ENCODE measurements around the gene BSDC1. TPM values are rescaled to one million over a fixed set of nuclear protein-coding genes. Genes with fewer than 3 reads are reported as not detected.

The BSDC1 gene
- total and polyA plus RNA-seq, 8 donors, result 50.6 to 64.8 (median 57.9) TPM

GRCh38 chr1:32336963-32337675, 57.1 kb downstream of the BSDC1 start:
- intact Hi-C loops (cut with DNase I), result no loop called here
- peak; percentile 45 for ATAC-seq
- peak overlapping the region in 1 of 2 donors; percentile 84 for H3K27ac ChIP-seq

GRCh38 chr1:32336591-32336932, 57.7 kb downstream of the BSDC1 start:
- H3K36me3 ChIP-seq, result peaks cover 0 to 23% of the 10 kb centered on the region in 2 donors
- peaks cover 0 to 23% of the 10 kb centered on the region in 2 donors for H3K27me3 ChIP-seq
- no peak for TF ChIP-seq CTCF (IDR thresholded peaks at IDR 0.05)
- intact Hi-C loops (cut with DNase I), result no loop called here
- no peak for ATAC-seq
- DNase-seq, result no peak
- H3K9me3 ChIP-seq, result no peaks in the 10 kb centered on the region
- peak overlapping the region in 1 of 2 donors; percentile 84 for H3K27ac ChIP-seq
- H3K4me3 ChIP-seq, result peak overlapping the region; percentile 49 to 54
- peaks cover 15 to 67% of the 10 kb centered on the region in 2 donors for H3K4me1 ChIP-seq

More at GRCh38 chr1:32336963-32337675, 57.1 kb downstream of the BSDC1 start:
- Histone ChIP-seq H3K4me3 (peak overlapping the region in 1 of 2 donors; percentile 11), H3K27me3 (peaks cover 0 to 23% of the 10 kb centered on the region in 2 donors), H3K4me1 (peaks cover 15 to 73% of the 10 kb centered on the region in 2 donors), H3K9me3 (no peaks in the 10 kb centered on the region), H3K36me3 (peaks cover 0 to 18% of the 10 kb centered on the region in 2 donors)
- TF ChIP-seq CTCF (IDR thresholded peaks at IDR 0.05), result no peak
- peak in 2 of 4 donors; percentile 76 to 91 for DNase-seq

GRCh38 chr1:32335790-32336590, 58.3 kb downstream of the BSDC1 start, which contains the start of gene MARCKSL1:
TSS of gene MARCKSL1 (minus strand) at chr1:32336233. CDS start at chr1:32336033, 200 bp downstream.
- DNase-seq, result peak; percentile 79 to 94 (median 84)
- intact Hi-C loops (cut with DNase I), result no loop called here

GRCh38 chr1:32335535-32335789, 58.8 kb downstream of the BSDC1 start:
- no peak for DNase-seq
- Histone ChIP-seq H3K36me3 (peaks cover 0 to 34% of the 10 kb centered on the region in 2 donors), H3K27me3 (peaks cover 0 to 23% of the 10 kb centered on the region in 2 donors), H3K4me3 (peak overlapping the region; percentile 49 to 54), H3K4me1 (peaks cover 15 to 63% of the 10 kb centered on the region in 2 donors), H3K27ac (peak overlapping the region; percentile 70 to 84), H3K9me3 (no peaks in the 10 kb centered on the region)
- intact Hi-C loops (cut with DNase I), result no loop called here
- no peak for TF ChIP-seq CTCF (IDR thresholded peaks at IDR 0.05)
- ATAC-seq, result no peak

More at GRCh38 chr1:32335790-32336590, 58.3 kb downstream of the BSDC1 start, which contains the start of gene MARCKSL1:
- no peak for TF ChIP-seq CTCF (IDR thresholded peaks at IDR 0.05)
- peak; percentile 68 for ATAC-seq
- Histone ChIP-seq H3K36me3 (peaks cover 0 to 29% of the 10 kb centered on the region in 2 donors), H3K4me3 (peak within 1 kb of the TSS; percentile 49 to 54), H3K4me1 (peaks cover 15 to 67% of the 10 kb centered on the region in 2 donors), H3K27ac (peak within 1 kb of the TSS; percentile 70 to 84), H3K27me3 (peaks cover 0 to 23% of the 10 kb centered on the region in 2 donors), H3K9me3 (no peaks in the 10 kb centered on the region)

Data from left lung (tissue), 10 donors.